Embryonic facial prominence (tissue), 1 donor: Measurements from ENCODE around the gene DAB2IP.
"Not testable (repeated sequence)": the region's sequence is repeated elsewhere in the genome, so short reads cannot be mapped to it uniquely, and the experiment has no call there.

ENCODE experiments used
- DNase-seq: peaks from one replicate; pipeline ENCODE4 v3.0.0-alpha.2; 2016; ENCODE audit errors: extremely low spot score

Gene DAB2IP

GRCh38 chr9:121727295-121728020, 76.0 kb downstream of the DAB2IP start:
- DNase-seq = no peak

GRCh38 chr9:121728916-121729315, 77.5 kb downstream of the DAB2IP start:
- no peak for DNase-seq

GRCh38 chr9:121729769-121730562, 78.5 kb downstream of the DAB2IP start:
- no peak for DNase-seq

- DNase-seq = no peak
These were observed 79.7 kb downstream of the DAB2IP start for GRCh38 chr9:121731090-121731489.

GRCh38 chr9:121731919-121732318, 80.5 kb downstream of the DAB2IP start:
- no peak for DNase-seq

GRCh38 chr9:121732389-121732788, 81.0 kb downstream of the DAB2IP start:
- no peak for DNase-seq

GRCh38 chr9:121732886-121733285, 81.5 kb downstream of the DAB2IP start:
- DNase-seq = no peak

- no peak for DNase-seq
These were observed 83.0 kb downstream of the DAB2IP start for GRCh38 chr9:121734465-121734864.

GRCh38 chr9:121735065-121735792, 83.8 kb downstream of the DAB2IP start:
- no peak for DNase-seq

GRCh38 chr9:121735793-121736770, 84.6 kb downstream of the DAB2IP start:
- no peak for DNase-seq

- no peak for DNase-seq
These were observed 85.6 kb downstream of the DAB2IP start for GRCh38 chr9:121736934-121737462.

GRCh38 chr9:121737481-121737931, 86.1 kb downstream of the DAB2IP start:
- no peak for DNase-seq

- DNase-seq = no peak
These were observed 87.0 kb downstream of the DAB2IP start for GRCh38 chr9:121738411-121738810.

GRCh38 chr9:121738968-121739367, 87.5 kb downstream of the DAB2IP start:
- no peak for DNase-seq

GRCh38 chr9:121739971-121740370, 88.5 kb downstream of the DAB2IP start:
- DNase-seq = no peak

GRCh38 chr9:121741228-121741918, 89.9 kb downstream of the DAB2IP start:
- DNase-seq = no peak

GRCh38 chr9:121741919-121742283, 90.5 kb downstream of the DAB2IP start:
- DNase-seq = not testable (repeated sequence)

GRCh38 chr9:121742923-121743322, 91.5 kb downstream of the DAB2IP start:
- DNase-seq = no peak

- no peak for DNase-seq
These were observed 92.1 kb downstream of the DAB2IP start for GRCh38 chr9:121743441-121744001.
